ENCODE data around the gene ANO2. TPM values are rescaled to one million over a fixed set of nuclear protein-coding genes. Genes with fewer than 3 reads are reported as not detected.

The ANO2 gene
- total RNA-seq, 1 donor from 2014 or later = 20.1 TPM

- H3K4me3 ChIP-seq = no peak overlapping the region
- no peaks in the 10 kb centered on the region for H3K9me3 ChIP-seq
- DNase-seq (ENCODE audit: low spot score in 2 of 2) = no peak
- intact Hi-C loops (cut with DNase I) = no loop called here
- H3K36me3 ChIP-seq = no peaks in the 10 kb centered on the region
- TF ChIP-seq CTCF (IDR thresholded peaks at IDR 0.05) = no peak
- H3K4me1 ChIP-seq = no peaks in the 10 kb centered on the region
- H3K27ac ChIP-seq = no peak overlapping the region
- H3K27me3 ChIP-seq = no peaks in the 10 kb centered on the region
Measured at GRCh38 chr12:5807090-5807414, 138.0 kb downstream of the ANO2 start.

- intact Hi-C loops (cut with DNase I) = no loop called here
- no peak for DNase-seq (ENCODE audit: low spot score in 2 of 2)
- Histone ChIP-seq H3K4me1 (no peaks in the 10 kb centered on the region), H3K36me3 (no peaks in the 10 kb centered on the region), H3K27me3 (no peaks in the 10 kb centered on the region), H3K27ac (no peak overlapping the region), H3K9me3 (no peaks in the 10 kb centered on the region), H3K4me3 (no peak overlapping the region)
- TF ChIP-seq CTCF (IDR thresholded peaks at IDR 0.05) = no peak
Measured at GRCh38 chr12:5806371-5807089, 138.5 kb downstream of the ANO2 start.

GRCh38 chr12:5803532-5803931 is 141.5 kb downstream of the ANO2 start:
- intact Hi-C loops (cut with DNase I) = no loop called here
- H3K9me3 ChIP-seq = no peaks in the 10 kb centered on the region
- no peak overlapping the region for H3K4me3 ChIP-seq
- no peaks in the 10 kb centered on the region for H3K4me1 ChIP-seq
- no peaks in the 10 kb centered on the region for H3K27me3 ChIP-seq
- no peak overlapping the region for H3K27ac ChIP-seq
- no peak for TF ChIP-seq CTCF (IDR thresholded peaks at IDR 0.05)
- DNase-seq (ENCODE audit: low spot score in 2 of 2) = no peak
- H3K36me3 ChIP-seq = no peaks in the 10 kb centered on the region

- Histone ChIP-seq H3K4me3 (no peak overlapping the region), H3K4me1 (no peaks in the 10 kb centered on the region), H3K27me3 (no peaks in the 10 kb centered on the region), H3K27ac (no peak overlapping the region), H3K9me3 (no peaks in the 10 kb centered on the region), H3K36me3 (no peaks in the 10 kb centered on the region)
- intact Hi-C loops (cut with DNase I) = no loop called here
- TF ChIP-seq CTCF (IDR thresholded peaks at IDR 0.05) = no peak
- no peak for DNase-seq (ENCODE audit: low spot score in 2 of 2)
Measured at GRCh38 chr12:5798242-5799015, 146.6 kb downstream of the ANO2 start.

- H3K36me3 ChIP-seq = no peaks in the 10 kb centered on the region
- intact Hi-C loops (cut with DNase I) = loop anchor here (2.0 kb wide), 1 partner anchor 369 kb away; no protein-coding TSS in a partner anchor
- H3K4me3 ChIP-seq = no peak overlapping the region
- no peaks in the 10 kb centered on the region for H3K4me1 ChIP-seq
- H3K27me3 ChIP-seq = no peaks in the 10 kb centered on the region
- DNase-seq (ENCODE audit: low spot score in 2 of 2) = no peak
- H3K9me3 ChIP-seq = no peaks in the 10 kb centered on the region
- TF ChIP-seq CTCF (IDR thresholded peaks at IDR 0.05) = no peak
- H3K27ac ChIP-seq = no peak overlapping the region
Measured at GRCh38 chr12:5797661-5798060, 147.4 kb downstream of the ANO2 start.

Measured in ascending aorta (tissue), 2 donors.